GM20000 (cell line): ENCODE data around the gene DCAF17.
"Not testable (repeated sequence)": the region's sequence is repeated elsewhere in the genome, so short reads cannot be mapped to it uniquely, and the experiment has no call there.

Source experiments
- DNase-seq: peaks from one replicate; pipeline ENCODE4 v3.0.0; 2012; ENCODE audit warnings: low spot score
- TF ChIP-seq, protein P1 (sequence below): IDR thresholded peaks from 2 replicates; pipeline ENCODE4 v1.5.1; 2012; ENCODE audit warnings: mild to moderate bottlenecking, control low read depth; ENCODE audit errors: extremely low read depth, missing control alignments

The DCAF17 gene

DNA sequence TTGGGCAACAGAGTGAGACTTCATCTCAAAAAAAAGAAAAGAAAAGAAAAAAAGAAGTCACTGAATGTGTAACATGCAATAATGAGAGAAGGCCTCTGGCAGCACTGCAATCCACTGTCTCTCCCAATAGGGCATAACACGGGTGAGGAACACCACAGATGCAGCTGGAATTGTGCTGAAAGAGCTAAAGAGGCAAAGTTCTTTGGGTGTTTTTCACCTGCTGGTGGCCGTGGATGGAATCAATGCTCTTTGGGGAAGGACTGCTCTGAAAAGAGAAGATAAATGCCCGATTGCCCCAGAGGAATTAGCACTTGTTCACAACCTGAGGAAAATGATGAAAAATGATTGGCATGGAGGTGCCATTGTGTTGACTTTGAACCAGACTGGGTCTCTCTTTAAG is 57.3 kb downstream of the DCAF17 start:
- TF ChIP-seq, protein P1, sequence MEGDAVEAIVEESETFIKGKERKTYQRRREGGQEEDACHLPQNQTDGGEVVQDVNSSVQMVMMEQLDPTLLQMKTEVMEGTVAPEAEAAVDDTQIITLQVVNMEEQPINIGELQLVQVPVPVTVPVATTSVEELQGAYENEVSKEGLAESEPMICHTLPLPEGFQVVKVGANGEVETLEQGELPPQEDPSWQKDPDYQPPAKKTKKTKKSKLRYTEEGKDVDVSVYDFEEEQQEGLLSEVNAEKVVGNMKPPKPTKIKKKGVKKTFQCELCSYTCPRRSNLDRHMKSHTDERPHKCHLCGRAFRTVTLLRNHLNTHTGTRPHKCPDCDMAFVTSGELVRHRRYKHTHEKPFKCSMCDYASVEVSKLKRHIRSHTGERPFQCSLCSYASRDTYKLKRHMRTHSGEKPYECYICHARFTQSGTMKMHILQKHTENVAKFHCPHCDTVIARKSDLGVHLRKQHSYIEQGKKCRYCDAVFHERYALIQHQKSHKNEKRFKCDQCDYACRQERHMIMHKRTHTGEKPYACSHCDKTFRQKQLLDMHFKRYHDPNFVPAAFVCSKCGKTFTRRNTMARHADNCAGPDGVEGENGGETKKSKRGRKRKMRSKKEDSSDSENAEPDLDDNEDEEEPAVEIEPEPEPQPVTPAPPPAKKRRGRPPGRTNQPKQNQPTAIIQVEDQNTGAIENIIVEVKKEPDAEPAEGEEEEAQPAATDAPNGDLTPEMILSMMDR, result no peak
- DNase-seq, result no peak

DNA sequence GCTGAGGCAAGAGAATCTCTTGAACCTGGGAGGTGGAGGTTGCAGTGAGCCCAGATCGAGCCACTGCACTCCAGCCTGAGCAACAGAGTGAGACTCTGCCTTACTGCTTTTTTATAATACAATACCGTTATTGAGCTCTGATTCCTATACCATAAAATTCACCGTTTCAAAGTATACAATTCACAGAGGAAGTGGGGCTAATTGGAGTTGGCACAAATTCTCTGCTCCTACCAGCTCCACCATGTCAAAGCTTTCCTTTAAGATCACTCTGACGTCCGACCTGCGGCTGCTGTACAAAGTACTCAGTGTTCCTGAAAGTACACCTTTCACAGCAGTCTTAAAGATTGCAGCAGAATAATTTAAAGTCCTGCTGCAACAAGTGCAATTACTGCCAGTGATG is 58.6 kb downstream of the DCAF17 start:
- DNase-seq, result no peak

DNA sequence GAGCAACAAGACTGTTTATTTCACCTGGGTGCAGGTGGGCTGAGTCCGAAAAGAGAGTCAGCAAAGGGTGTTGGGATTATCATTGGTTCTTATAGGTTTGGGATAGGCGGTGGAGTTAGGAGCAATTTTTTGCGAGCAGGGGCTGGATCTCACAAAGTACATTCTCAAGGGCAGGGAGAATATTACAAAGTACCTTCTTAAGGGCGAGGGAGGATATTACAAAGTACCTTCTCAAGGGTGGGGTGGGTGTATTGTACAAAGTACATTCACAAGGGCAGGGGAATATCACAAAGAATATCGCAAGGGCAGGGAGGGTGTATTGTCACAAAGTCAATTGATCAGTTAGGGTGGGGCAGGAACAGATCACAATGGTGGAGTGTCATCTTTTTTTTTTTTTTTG is 63.6 kb downstream of the DCAF17 start:
- not testable (repeated sequence) for DNase-seq

More for the DNA sequence above, 58.6 kb downstream of the DCAF17 start:
- TF ChIP-seq, protein P1, result no peak

DNA sequence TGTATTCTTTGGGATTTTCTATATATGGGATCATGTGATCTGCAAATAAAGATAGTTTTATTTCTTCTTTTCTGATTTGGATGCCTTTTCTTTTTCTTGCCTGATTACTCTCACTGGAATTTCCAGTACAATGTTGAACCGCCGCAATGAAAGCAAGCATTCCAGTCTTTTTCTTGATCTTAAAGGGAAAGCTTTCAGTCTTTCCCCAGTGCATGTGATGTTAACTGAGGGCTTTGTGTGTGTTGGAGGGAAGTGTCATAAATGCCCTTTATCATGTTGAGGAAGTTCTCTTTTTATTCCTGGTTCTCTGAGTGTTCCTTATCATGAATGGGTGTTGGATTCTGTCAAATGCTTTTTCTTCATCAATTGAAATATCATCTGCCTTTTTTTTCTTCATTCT is 71.3 kb downstream of the DCAF17 start:
- TF ChIP-seq, protein P1, result no peak
- no peak for DNase-seq

DNA sequence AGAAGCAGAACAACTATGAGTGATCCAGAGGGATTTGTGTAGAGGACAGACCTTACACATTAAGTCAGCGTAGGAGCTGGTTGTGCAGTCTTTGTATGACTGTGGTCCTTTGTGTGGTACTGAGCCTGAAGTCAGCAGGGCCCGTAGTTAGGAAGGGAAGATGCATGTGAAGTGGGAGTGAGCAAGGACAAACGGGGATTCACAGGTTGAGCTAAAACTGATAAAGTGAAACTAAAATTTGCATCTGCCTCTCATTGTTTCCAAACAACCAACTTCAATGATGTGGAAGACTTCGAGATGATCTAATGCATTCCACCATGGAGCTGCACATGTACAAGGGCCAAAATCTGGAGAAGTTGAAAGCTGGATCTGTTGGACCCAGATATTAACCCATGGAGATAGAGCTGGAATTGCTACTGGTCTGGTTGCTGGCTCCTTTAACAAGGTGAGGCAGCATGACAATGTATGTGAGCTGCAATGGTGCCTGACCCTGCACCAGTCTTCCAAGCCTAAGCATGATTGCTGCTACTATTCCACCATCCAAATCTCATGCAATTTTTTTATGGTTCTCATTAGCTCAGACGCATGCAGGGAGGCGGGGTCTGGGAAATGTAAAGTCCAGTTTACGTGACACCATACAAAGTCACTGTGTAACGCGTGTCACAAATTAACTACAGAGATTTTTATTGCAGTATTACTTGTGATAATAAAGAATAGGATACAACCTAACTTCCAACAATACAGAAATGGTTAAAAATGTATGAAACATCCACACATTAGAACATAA is 76.1 kb downstream of the DCAF17 start:
- TF ChIP-seq, protein P1, result no peak

DNA sequence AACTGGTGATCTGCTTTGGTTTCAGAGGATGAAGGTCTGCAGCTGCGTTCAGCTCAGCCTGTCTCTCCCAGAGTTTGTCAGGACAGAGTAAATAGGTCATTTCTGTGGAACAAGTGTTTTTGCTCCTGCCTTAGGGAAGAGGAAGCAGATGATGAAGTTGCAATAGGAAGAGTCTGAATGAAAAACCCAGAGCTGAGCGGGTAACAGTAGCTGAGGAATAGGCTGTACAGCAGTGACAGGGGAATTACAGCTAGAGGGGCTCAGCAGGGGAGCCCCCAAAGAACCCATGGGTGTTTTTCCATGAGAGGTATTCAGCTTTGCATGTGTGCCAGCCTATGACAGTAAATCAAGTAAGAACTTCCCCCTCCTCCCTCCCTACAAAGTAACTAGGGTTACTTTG is 78.0 kb downstream of the DCAF17 start:
- no peak for DNase-seq

More for the DNA sequence above, 76.1 kb downstream of the DCAF17 start:
- DNase-seq, result peak; percentile 73

DNA sequence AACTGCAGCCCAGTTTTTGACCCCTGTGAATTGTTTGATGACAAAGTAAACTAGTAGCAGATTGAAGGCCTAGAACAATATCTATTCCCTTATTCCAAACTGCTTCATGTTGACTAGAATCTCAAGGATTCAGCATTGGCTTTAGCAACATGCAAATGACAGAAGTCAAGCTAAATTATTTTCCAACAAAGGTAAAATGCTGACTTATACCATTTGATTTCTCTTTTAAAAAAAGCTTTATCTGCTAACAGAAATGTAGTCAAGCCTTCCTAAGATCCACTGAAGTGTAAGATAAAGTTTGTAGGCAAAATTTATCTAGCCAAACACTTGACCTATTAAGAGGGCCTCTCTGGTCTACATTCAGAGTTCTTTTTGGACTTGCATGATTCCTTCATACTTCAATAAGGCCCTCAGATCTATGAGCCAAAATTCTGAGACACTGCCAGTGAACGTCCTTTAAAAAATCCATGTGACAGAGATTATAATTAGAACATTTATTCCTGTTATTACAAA is 78.7 kb downstream of the DCAF17 start:
- TF ChIP-seq, protein P1, result no peak
- no peak for DNase-seq

More for the DNA sequence above, 78.0 kb downstream of the DCAF17 start:
- TF ChIP-seq, protein P1, result no peak
